Activated T-helper 17 cell treated with anti-CD3 and anti-CD28 coated beads, Interleukin-2, amount 50 U/mL, for 72 hours (primary cell): ENCODE measurements around the gene XAGE1A. TPM values are rescaled to one million over a fixed set of nuclear protein-coding genes. Genes with fewer than 3 reads are reported as not detected.
"Not testable (repeated sequence)": the region's sequence is repeated elsewhere in the genome, so short reads cannot be mapped to it uniquely, and the experiment has no call there.

Experiments used
- ATAC-seq: fragments of 150-1000 bp; cut with Tn5 transposase; replicated peaks from 2 replicates; pipeline ENCODE4 v1.10.0; 2021; ENCODE audit warnings: mild to moderate bottlenecking, moderate library complexity
- H3K27ac Mint-ChIP-seq: one replicate; pipeline ENCODE4 v1.8.0; 2022; ENCODE audit warnings: mixed read lengths
- H3K27me3 Mint-ChIP-seq: one replicate; pipeline ENCODE4 v1.8.0; 2022; ENCODE audit warnings: mixed read lengths
- H3K36me3 Mint-ChIP-seq: one replicate; pipeline ENCODE4 v1.8.0; 2022; ENCODE audit warnings: low read depth, mild to moderate bottlenecking, mixed read lengths
- H3K4me1 Mint-ChIP-seq: one replicate; pipeline ENCODE4 v1.8.0; 2022; ENCODE audit warnings: mixed read lengths
- H3K4me3 Mint-ChIP-seq: one replicate; pipeline ENCODE4 v1.8.0; 2022; ENCODE audit warnings: mild to moderate bottlenecking, mixed read lengths
- H3K9me3 Mint-ChIP-seq: one replicate; pipeline ENCODE4 v1.8.0; 2022; ENCODE audit warnings: mixed read lengths
- total RNA-seq, 2 donors: library from RNA; stranded (reverse); gene quantifications; one replicate each; pipeline ENCODE4 v1.2.3, GENCODE V29; 2022

Gene XAGE1A
- total RNA-seq = not detected

GRCh38 chrX:52495545-52496418 lies at the start of gene XAGE1A:
XAGE1A (plus strand) TSS chrX:52495808; CDS start chrX:52497362, 1,554 bp downstream.
- not testable (repeated sequence) for H3K27me3 Mint-ChIP-seq, H3K27ac Mint-ChIP-seq, H3K4me3 Mint-ChIP-seq, H3K9me3 Mint-ChIP-seq, H3K36me3 Mint-ChIP-seq, ATAC-seq, H3K4me1 Mint-ChIP-seq

DNA sequence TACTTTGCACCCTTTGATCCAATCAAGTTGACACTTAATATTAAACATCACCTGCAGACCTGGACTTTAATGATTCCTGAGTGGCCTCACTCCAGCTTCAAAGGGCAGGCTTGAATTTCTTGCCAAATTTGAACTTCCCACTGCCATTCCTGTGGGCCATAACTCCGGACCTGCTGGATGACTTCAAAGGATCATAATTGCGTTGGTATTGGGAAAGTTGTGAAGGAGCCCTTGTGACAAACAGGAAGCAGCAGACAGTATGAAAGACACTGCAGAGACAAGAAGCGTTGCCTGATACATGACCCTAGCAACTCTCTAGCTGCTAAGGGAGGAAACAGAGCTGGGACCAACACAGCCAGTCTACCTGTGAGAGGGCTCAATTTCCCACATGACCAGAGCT lies 43.6 kb upstream of the XAGE1A start:
- H3K4me3 Mint-ChIP-seq, ATAC-seq: not testable (repeated sequence)

GRCh38 chrX:52471301-52471700 lies 24.3 kb upstream of the XAGE1A start:
- ATAC-seq, H3K36me3 Mint-ChIP-seq, H3K9me3 Mint-ChIP-seq, H3K4me1 Mint-ChIP-seq, H3K4me3 Mint-ChIP-seq, H3K27me3 Mint-ChIP-seq, H3K27ac Mint-ChIP-seq: not testable (repeated sequence)

More for the DNA sequence above, 43.6 kb upstream of the XAGE1A start:
- H3K36me3 Mint-ChIP-seq, H3K4me1 Mint-ChIP-seq, H3K27ac Mint-ChIP-seq, H3K9me3 Mint-ChIP-seq, H3K27me3 Mint-ChIP-seq: not testable (repeated sequence)

DNA sequence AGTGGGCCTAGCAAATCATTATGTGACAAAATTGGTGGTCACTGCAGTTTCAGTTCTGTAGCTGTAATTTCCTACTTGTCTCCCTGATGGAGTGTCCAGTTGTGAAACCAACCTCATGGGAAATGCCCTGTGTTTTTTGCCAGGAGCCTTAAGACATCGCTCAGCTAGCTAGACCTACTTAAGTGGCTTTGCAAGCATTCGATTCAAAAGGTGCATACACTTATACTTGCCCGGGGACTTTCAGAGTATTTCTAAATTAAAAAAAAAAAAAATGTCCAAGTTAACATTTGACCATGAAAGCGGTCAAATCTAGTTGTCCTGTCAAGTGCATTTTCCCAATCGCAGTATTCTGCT lies 788 bp downstream of the XAGE1A start:
- H3K36me3 Mint-ChIP-seq, H3K4me3 Mint-ChIP-seq, H3K27me3 Mint-ChIP-seq, H3K9me3 Mint-ChIP-seq, ATAC-seq, H3K27ac Mint-ChIP-seq, H3K4me1 Mint-ChIP-seq: not testable (repeated sequence)

DNA sequence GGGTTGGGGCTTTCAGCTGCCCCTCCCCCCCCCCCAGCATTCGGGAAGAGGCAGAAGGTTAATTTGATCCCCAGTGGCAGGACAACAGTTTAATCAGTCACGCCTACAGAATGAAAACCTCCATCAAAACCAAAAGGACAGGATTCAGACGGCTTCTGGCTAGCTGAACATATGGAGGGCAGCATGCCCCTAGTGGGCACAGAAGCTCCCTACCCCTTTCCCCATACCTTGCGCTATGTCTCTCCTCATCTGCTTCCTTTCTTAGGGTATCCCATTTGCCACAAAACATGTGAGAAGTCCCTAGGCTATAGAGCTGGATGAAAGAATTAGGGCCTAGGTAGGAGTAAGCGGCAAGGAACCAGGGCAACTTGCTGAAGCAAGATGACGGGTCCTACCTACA lies 5.8 kb downstream of the XAGE1A start:
- H3K36me3 Mint-ChIP-seq, ATAC-seq, H3K4me3 Mint-ChIP-seq, H3K27ac Mint-ChIP-seq, H3K27me3 Mint-ChIP-seq, H3K4me1 Mint-ChIP-seq, H3K9me3 Mint-ChIP-seq: not testable (repeated sequence)

DNA sequence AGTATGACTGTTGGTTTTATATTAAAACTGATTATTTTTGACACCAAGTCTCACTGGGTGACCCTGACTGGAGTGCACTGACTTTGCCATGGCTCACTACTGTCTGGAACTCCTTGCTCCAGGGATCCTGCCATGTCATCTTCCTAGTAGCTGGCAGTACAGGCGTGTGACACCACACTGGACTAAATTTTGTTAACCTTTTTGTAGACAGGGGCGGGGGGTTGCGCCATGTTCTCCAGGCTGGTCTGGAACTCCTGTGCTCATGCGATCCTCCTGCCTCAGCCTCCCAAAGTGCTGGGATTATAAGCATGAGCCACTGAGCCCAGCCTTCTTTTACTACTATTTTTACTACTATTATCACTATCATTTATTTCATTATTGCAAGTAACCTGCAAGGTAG lies 8.9 kb downstream of the XAGE1A start:
- H3K27me3 Mint-ChIP-seq = peaks cover 19% of the 10 kb centered on the region
- H3K36me3 Mint-ChIP-seq = no peaks in the 10 kb centered on the region
- no peak for ATAC-seq
- H3K27ac Mint-ChIP-seq = no peak overlapping the region
- no peaks in the 10 kb centered on the region for H3K9me3 Mint-ChIP-seq
- no peak overlapping the region for H3K4me3 Mint-ChIP-seq
- no peaks in the 10 kb centered on the region for H3K4me1 Mint-ChIP-seq

GRCh38 chrX:52507331-52507730 lies 11.7 kb downstream of the XAGE1A start:
- H3K36me3 Mint-ChIP-seq = no peaks in the 10 kb centered on the region
- peaks cover 19% of the 10 kb centered on the region for H3K27me3 Mint-ChIP-seq
- no peaks in the 10 kb centered on the region for H3K4me1 Mint-ChIP-seq
- no peak overlapping the region for H3K27ac Mint-ChIP-seq
- H3K9me3 Mint-ChIP-seq = no peaks in the 10 kb centered on the region
- no peak overlapping the region for H3K4me3 Mint-ChIP-seq
- ATAC-seq = no peak

GRCh38 chrX:52509916-52510315 lies 14.3 kb downstream of the XAGE1A start:
- H3K27me3 Mint-ChIP-seq = peaks cover 15% of the 10 kb centered on the region
- no peaks in the 10 kb centered on the region for H3K36me3 Mint-ChIP-seq
- H3K9me3 Mint-ChIP-seq = no peaks in the 10 kb centered on the region

GRCh38 chrX:52511126-52511525 lies 15.5 kb downstream of the XAGE1A start:
- H3K9me3 Mint-ChIP-seq, H3K4me3 Mint-ChIP-seq, H3K27me3 Mint-ChIP-seq, H3K27ac Mint-ChIP-seq, ATAC-seq, H3K36me3 Mint-ChIP-seq, H3K4me1 Mint-ChIP-seq: not testable (repeated sequence)

More at GRCh38 chrX:52509916-52510315, 14.3 kb downstream of the XAGE1A start:
- Mint-ChIP-seq H3K27ac (no peak overlapping the region), H3K4me1 (no peaks in the 10 kb centered on the region), H3K4me3 (no peak overlapping the region)
- ATAC-seq = no peak

GRCh38 chrX:52516110-52516986 lies 20.7 kb downstream of the XAGE1A start:
- H3K27ac Mint-ChIP-seq, H3K4me3 Mint-ChIP-seq, H3K9me3 Mint-ChIP-seq, ATAC-seq, H3K4me1 Mint-ChIP-seq, H3K36me3 Mint-ChIP-seq, H3K27me3 Mint-ChIP-seq: not testable (repeated sequence)

DNA sequence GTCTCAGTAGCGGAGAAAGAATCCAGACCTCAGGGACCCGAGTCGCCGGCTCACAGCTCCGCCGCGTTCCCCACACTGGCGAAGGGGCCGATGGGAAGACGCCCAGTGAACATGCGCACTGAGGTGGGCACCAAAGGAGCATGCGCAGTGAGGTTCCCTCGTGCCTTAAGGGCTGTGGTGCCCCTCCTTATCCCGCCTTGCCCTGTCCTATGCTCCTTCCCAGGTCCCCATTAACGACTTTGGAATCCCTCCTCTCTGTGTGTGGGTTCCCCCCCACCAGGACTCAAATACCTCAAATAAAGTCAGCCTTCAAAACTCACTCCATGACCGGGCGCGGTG lies 21.3 kb downstream of the XAGE1A start, which contains the start of gene XAGE1B:
TSS of gene XAGE1B (minus strand) at position 77 of the 339 bp plus-strand sequence. CDS start 1,536 bp downstream, outside the sequence.
- not testable (repeated sequence) for ATAC-seq, H3K36me3 Mint-ChIP-seq, H3K27me3 Mint-ChIP-seq, H3K27ac Mint-ChIP-seq, H3K4me1 Mint-ChIP-seq, H3K9me3 Mint-ChIP-seq, H3K4me3 Mint-ChIP-seq

DNA sequence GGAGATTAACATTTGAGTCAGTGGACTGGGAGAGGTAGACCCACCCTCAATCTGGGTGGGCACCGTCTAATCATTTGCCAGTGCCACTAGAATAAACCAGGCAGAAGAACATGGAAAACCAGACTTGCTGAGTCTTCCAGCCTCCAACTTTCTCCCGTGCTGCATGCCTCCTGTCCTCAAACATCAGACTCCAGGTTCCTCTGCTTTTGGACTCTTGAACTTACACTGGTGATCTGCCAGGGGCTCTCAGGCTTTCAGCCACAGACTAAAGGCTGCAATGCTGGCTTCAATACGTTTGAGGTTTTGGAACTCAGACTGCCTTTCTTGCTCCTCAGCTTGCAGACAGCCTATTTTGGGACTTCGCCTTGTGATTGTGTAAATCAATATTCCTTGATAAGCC lies 45.4 kb downstream of the XAGE1A start:
- not testable (repeated sequence) for ATAC-seq

GRCh38 chrX:52542311-52542710 lies 46.7 kb downstream of the XAGE1A start:
- Mint-ChIP-seq H3K4me1 (no peaks in the 10 kb centered on the region), H3K27ac (no peak overlapping the region), H3K4me3 (no peak overlapping the region), H3K36me3 (no peaks in the 10 kb centered on the region), H3K9me3 (no peaks in the 10 kb centered on the region), H3K27me3 (no peaks in the 10 kb centered on the region)
- no peak for ATAC-seq

More for the DNA sequence above, 45.4 kb downstream of the XAGE1A start:
- not testable (repeated sequence) for H3K27ac Mint-ChIP-seq, H3K27me3 Mint-ChIP-seq, H3K4me1 Mint-ChIP-seq, H3K9me3 Mint-ChIP-seq, H3K4me3 Mint-ChIP-seq, H3K36me3 Mint-ChIP-seq

DNA sequence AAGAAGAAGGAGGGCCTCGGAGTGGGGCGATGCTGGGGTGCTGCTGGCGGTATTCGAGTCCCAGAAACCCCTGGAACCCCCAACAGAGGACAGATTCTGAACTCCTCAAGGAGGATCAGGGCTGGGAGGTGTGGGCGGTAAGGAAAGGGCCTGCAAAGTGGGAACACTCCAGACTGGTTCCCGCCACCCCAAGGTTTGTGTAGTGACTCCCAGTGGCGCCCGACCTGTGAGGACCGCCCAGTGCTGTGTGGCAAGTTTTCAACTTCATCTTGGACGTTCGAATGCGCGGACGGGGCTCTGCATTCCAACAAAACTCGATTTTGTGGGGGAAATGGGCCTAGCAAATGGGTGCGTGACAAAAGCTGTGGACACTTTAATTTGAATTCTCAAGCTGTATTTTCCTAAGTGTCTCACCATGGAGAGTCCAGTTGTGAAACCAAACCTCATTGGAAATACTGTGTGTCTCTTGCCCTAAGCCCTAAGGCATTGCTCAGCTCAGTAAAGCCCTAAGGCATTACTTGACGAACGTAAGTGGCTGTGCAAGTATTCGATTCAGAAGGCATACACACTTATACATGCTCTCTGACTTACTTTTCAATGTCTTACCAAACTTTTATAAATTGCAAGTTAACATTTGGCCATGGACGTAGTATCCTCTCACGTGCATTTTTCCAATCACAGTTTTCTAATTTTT lies 48.7 kb downstream of the XAGE1A start:
- H3K4me1 Mint-ChIP-seq = no peaks in the 10 kb centered on the region
- H3K4me3 Mint-ChIP-seq = no peak overlapping the region
- no peak overlapping the region for H3K27ac Mint-ChIP-seq
- no peak for ATAC-seq
- H3K27me3 Mint-ChIP-seq = no peaks in the 10 kb centered on the region
- no peaks in the 10 kb centered on the region for H3K9me3 Mint-ChIP-seq
- no peaks in the 10 kb centered on the region for H3K36me3 Mint-ChIP-seq
